Upper lobe of right lung (tissue), 1 donor: ENCODE measurements around the gene LGALS4. TPM values are rescaled to one million over a fixed set of nuclear protein-coding genes. Genes with fewer than 3 reads are reported as not detected.
"Not testable (repeated sequence)": the region's sequence is repeated elsewhere in the genome, so short reads cannot be mapped to it uniquely, and the experiment has no call there.

Source experiments
- ATAC-seq: fragments of 200-7000 bp; cut with Tn5 transposase; one replicate; pipeline ENCODE4 v1.9.1; 2020; ENCODE audit warnings: mild to moderate bottlenecking, moderate library complexity
- DNase-seq: peaks from one replicate; pipeline ENCODE4 v3.0.0-alpha.2; 2020
- H3K27ac ChIP-seq: fragments of 200-600 bp; one replicate; pipeline ENCODE4 v1.8.0; 2022
- H3K27me3 ChIP-seq: fragments of 200-600 bp; one replicate; pipeline ENCODE4 v1.8.0; 2022; ENCODE audit warnings: mild to moderate bottlenecking
- H3K36me3 ChIP-seq: fragments of 200-600 bp; one replicate; pipeline ENCODE4 v1.8.0; 2022
- H3K4me1 ChIP-seq: fragments of 200-600 bp; one replicate; pipeline ENCODE4 v1.8.0; 2022
- H3K4me3 ChIP-seq: fragments of 200-600 bp; one replicate; pipeline ENCODE4 v1.8.0; 2022; ENCODE audit warnings: mild to moderate bottlenecking
- H3K9me3 ChIP-seq: fragments of 200-600 bp; one replicate; pipeline ENCODE4 v1.8.0; 2022
- CTCF ChIP-seq: fragments of 200-600 bp; IDR thresholded peaks from one replicate; pipeline ENCODE4 v1.8.0; 2022; ENCODE audit warnings: antibody characterized with exemption
- intact Hi-C: fragments of 100-400 bp; cut with DNase I; formaldehyde crosslinking; loops from one replicate; pipeline ENCODE4 v1.11.0; 2022
- total RNA-seq: library from RNA; stranded (reverse); fragmentation: NEBNext Ultra II Directional; extraction: Animal tissue kit (Norgen Biotek cat#: 25700); gene quantifications from one replicate; pipeline ENCODE4 v1.2.1, GENCODE V29; 2021
- donor health status: DM: no; HTN: yes; CAD: no; lungs with severe emphysema.

LGALS4 gene
- total RNA-seq, 1 donor from 2014 or later = 3.7 TPM

- Histone ChIP-seq H3K4me3 (no peak overlapping the region), H3K4me1 (no peaks in the 10 kb centered on the region), H3K36me3 (no peaks in the 10 kb centered on the region), H3K27ac (peak overlapping the region; percentile 65), H3K9me3 (no peaks in the 10 kb centered on the region), H3K27me3 (no peaks in the 10 kb centered on the region)
- TF ChIP-seq CTCF = no peak
- intact Hi-C loops = no loop called here
- DNase-seq (no peak), ATAC-seq (peak; percentile 97)
These were observed 53.1 kb downstream of the LGALS4 start for GRCh38 chr19:38759590-38760003.

- H3K4me1 ChIP-seq, H3K4me3 ChIP-seq, H3K27ac ChIP-seq, ATAC-seq, intact Hi-C loops, DNase-seq, H3K27me3 ChIP-seq, H3K36me3 ChIP-seq, H3K9me3 ChIP-seq: not testable (repeated sequence)
These were observed 58.5 kb downstream of the LGALS4 start for GRCh38 chr19:38754196-38754595.

GRCh38 chr19:38753783-38754182 lies 59.0 kb downstream of the LGALS4 start:
- intact Hi-C loops, DNase-seq, H3K27me3 ChIP-seq, H3K9me3 ChIP-seq, H3K27ac ChIP-seq, H3K4me3 ChIP-seq, ATAC-seq, H3K4me1 ChIP-seq, H3K36me3 ChIP-seq: not testable (repeated sequence)

Other genes starting within 250 kb of the LGALS4 start
- 12.1 TPM for gene MAP4K1, start 195.0 kb downstream of the LGALS4 start, total RNA-seq
- 215 TPM for gene EIF3K, start 193.8 kb downstream of the LGALS4 start, total RNA-seq
- 565 TPM for gene ACTN4, start 165.3 kb downstream of the LGALS4 start, total RNA-seq
- gene CAPN12, start 68.5 kb downstream of the LGALS4 start, total RNA-seq = 14.4 TPM
- gene LGALS7, start 39.4 kb downstream of the LGALS4 start, total RNA-seq = not detected
- gene LGALS7B, start 23.7 kb downstream of the LGALS4 start, total RNA-seq = 3.2 TPM
- gene ECH1, start 18.8 kb upstream of the LGALS4 start, total RNA-seq = 210 TPM
- 248 TPM for gene HNRNPL, start 37.0 kb upstream of the LGALS4 start, total RNA-seq
- gene RINL, start 65.3 kb upstream of the LGALS4 start, total RNA-seq = 12.0 TPM
- 59.2 TPM for gene SIRT2, start 86.7 kb upstream of the LGALS4 start, total RNA-seq
- 25.5 TPM for gene NFKBIB, start 87.0 kb upstream of the LGALS4 start, total RNA-seq
- gene CCER2, start 99.2 kb upstream of the LGALS4 start, total RNA-seq = 0.67 TPM
- 21.6 TPM for gene SARS2, start 117.8 kb upstream of the LGALS4 start, total RNA-seq
- gene MRPS12, start 118.0 kb upstream of the LGALS4 start, total RNA-seq = 28.8 TPM
- gene FBXO17, start 162.8 kb upstream of the LGALS4 start, total RNA-seq = 13.3 TPM
- gene FBXO27, start 219.6 kb upstream of the LGALS4 start, total RNA-seq = 7.6 TPM